ENCODE results near the gene MYO3B.

GRCh38 chr2:170224692-170225294 lies 46.8 kb downstream of the MYO3B start:
- TF ChIP-seq GATA3 (IDR thresholded peaks at IDR 0.05; ENCODE audit: low read depth, low read length): peak; percentile 71
- peak; percentile 81 for TF ChIP-seq GATA2 (IDR thresholded peaks at IDR 0.05; ENCODE audit: low read depth, low read length)
